HAP-1 (cell line): ENCODE data around the gene SMARCE1.

Source experiments
- DNase-seq, 2 experiments: peaks; one replicate each; pipeline ENCODE4 v3.0.0-alpha.2; 2016 to 2020; ENCODE audit warnings: low spot score in 2 of 2
- H3K27me3 ChIP-seq: fragments of 250-450 bp; sonication (Bioruptor Pico); 2 replicates; pipeline ENCODE4 v1.5.1; 2020; ENCODE audit warnings: low read depth, mild to moderate bottlenecking, moderate library complexity
- H3K36me3 ChIP-seq: fragments of 250-450 bp; sonication (Bioruptor Pico); replicated peaks from 2 replicates; pipeline ENCODE4 v1.5.1; 2020; ENCODE audit warnings: mild to moderate bottlenecking
- H3K4me1 ChIP-seq: fragments of 250-450 bp; sonication (Bioruptor Pico); 2 replicates; pipeline ENCODE4 v1.5.1; 2020; ENCODE audit warnings: mild to moderate bottlenecking
- H3K4me3 ChIP-seq: fragments of 250-450 bp; sonication (Bioruptor Pico); 2 replicates; pipeline ENCODE4 v1.5.1; 2020; ENCODE audit warnings: mild to moderate bottlenecking, moderate library complexity
- H3K9me3 ChIP-seq: fragments of 250-450 bp; sonication (Bioruptor Pico); 2 replicates; pipeline ENCODE4 v1.5.1; 2020; ENCODE audit warnings: mild to moderate bottlenecking, moderate library complexity
- in situ Hi-C: fragments of 300-500 bp; cut with MboI; formaldehyde crosslinking; loops from 3 replicates; pipeline ENCODE4 v1.14.3; 2020; ENCODE audit warnings: low sequenced_read_pairs, inconsistent platforms, mixed read lengths

Gene SMARCE1

DNA sequence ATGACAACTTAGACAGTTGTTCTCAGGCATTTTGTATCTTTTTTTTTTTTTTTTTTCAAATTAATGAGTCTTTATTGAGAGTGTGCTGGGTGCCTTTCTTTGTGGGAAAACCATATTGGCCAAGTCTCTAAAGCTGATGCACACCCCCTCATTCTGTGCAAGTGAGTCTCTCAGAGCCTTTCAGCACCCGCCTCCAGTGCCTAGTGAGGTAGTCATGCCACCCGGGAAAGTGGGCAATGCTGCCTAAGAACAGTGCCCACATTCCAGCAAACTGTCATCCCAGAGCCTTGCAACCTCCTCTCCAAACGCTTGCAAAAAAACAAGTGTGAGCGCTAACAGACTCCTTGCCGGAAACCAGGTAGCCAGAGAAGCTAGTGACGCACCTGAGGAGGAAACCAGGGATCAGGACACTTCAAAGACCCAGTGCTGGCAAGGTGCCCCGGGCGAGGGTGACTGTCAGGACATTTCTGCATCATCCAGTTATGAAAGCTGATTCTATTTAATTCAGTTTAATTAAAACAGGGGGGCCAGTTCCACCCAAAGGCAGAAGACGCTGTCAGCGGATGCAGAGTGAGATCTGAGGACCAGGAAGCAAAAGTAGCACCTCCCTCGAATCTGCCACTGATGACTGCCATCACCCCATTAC, 34.9 kb downstream of the SMARCE1 start:
- Histone ChIP-seq H3K27me3 (peaks cover 10% of the 10 kb centered on the region; the same call in 1 of the 2 replicates), H3K36me3 (no peaks in the 10 kb centered on the region), H3K4me3 (no peak overlapping the region), H3K9me3 (no peaks in the 10 kb centered on the region), H3K4me1 (no peaks in the 10 kb centered on the region)
- in situ Hi-C loops: loop anchor here (25.0 kb wide), 1 partner anchor 1050 kb away; no protein-coding TSS in a partner anchor
- no peak for DNase-seq

GRCh38 chr17:40611840-40612474, 35.7 kb downstream of the SMARCE1 start:
- Histone ChIP-seq H3K4me1 (no peaks in the 10 kb centered on the region), H3K4me3 (no peak overlapping the region), H3K27me3 (peaks cover 10% of the 10 kb centered on the region; the same call in 1 of the 2 replicates), H3K36me3 (no peaks in the 10 kb centered on the region), H3K9me3 (no peaks in the 10 kb centered on the region)
- in situ Hi-C loops: loop anchor here (25.0 kb wide), 1 partner anchor 1050 kb away; no protein-coding TSS in a partner anchor
- DNase-seq: no peak

GRCh38 chr17:40610359-40610758, 37.3 kb downstream of the SMARCE1 start:
- Histone ChIP-seq H3K36me3 (no peaks in the 10 kb centered on the region), H3K4me3 (no peak overlapping the region), H3K4me1 (no peaks in the 10 kb centered on the region), H3K9me3 (no peaks in the 10 kb centered on the region), H3K27me3 (peaks cover 10% of the 10 kb centered on the region; the same call in 1 of the 2 replicates)
- no peak for DNase-seq
- in situ Hi-C loops: loop anchor here (25.0 kb wide), 1 partner anchor 1052 kb away; no protein-coding TSS in a partner anchor

DNA sequence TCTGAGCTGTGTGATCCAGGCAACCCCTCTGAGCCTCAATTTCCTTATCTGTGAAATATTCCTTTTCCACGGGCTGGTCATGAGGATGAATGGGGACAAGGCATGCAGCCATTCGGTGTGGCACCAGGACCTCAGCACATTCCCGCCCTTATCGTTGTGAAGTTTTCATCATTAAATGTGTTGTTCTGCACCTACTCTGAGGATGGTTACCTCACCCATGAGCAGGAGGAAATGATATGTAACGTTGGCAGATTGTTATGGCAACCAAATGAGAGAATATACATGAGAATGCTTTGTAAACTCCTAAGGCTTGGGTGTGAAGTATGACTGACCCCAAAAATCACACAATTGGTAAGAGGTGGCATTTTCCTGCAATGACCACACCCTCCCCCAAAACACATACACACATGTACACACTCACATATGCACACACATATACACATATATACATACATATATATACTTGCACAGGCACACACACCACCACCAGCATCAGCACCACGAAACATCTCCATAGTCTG, 39.5 kb downstream of the SMARCE1 start:
- no peaks in the 10 kb centered on the region for H3K4me1 ChIP-seq
- H3K4me3 ChIP-seq: no peak overlapping the region
- no peak for DNase-seq
- in situ Hi-C loops: loop anchor here (25.0 kb wide), 1 partner anchor 1054 kb away; no protein-coding TSS in a partner anchor
- H3K36me3 ChIP-seq: no peaks in the 10 kb centered on the region
- H3K27me3 ChIP-seq: peaks cover 4% of the 10 kb centered on the region; the same call in 1 of the 2 replicates
- H3K9me3 ChIP-seq: no peaks in the 10 kb centered on the region

DNA sequence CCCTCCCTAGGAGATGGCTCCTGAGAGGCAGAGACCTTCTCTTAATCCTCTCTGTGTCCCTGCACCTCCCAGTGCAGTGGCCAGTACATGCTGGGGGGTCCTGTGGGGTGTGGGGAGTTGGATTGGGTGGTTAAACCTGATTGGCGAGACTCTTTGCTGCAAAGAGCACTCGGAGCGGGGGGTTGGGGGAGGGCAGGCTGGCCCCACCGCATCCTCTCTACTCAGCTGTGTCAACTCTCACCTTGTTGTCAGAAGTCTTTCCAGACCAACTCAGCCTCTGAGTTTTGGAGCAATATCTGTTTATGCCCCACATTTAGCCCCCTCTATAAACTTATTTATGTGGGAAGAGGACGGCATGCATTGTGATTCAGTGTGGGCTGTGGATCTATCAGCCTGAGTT, 40.0 kb downstream of the SMARCE1 start:
- Histone ChIP-seq H3K27me3 (no peaks in the 10 kb centered on the region; the same call in 1 of the 2 replicates), H3K9me3 (no peaks in the 10 kb centered on the region), H3K4me1 (no peaks in the 10 kb centered on the region), H3K36me3 (no peaks in the 10 kb centered on the region), H3K4me3 (no peak overlapping the region)
- no peak for DNase-seq
- in situ Hi-C loops: loop anchor here (25.0 kb wide), 1 partner anchor 1055 kb away; no protein-coding TSS in a partner anchor

GRCh38 chr17:40606548-40607353, 40.9 kb downstream of the SMARCE1 start:
- no peak for DNase-seq
- Histone ChIP-seq H3K4me3 (no peak overlapping the region), H3K9me3 (no peaks in the 10 kb centered on the region), H3K4me1 (no peaks in the 10 kb centered on the region), H3K36me3 (no peaks in the 10 kb centered on the region), H3K27me3 (no peaks in the 10 kb centered on the region; the same call in 1 of the 2 replicates)
- in situ Hi-C loops: loop anchor here (25.0 kb wide), 1 partner anchor 1056 kb away; no protein-coding TSS in a partner anchor

GRCh38 chr17:40605306-40605705, 42.3 kb downstream of the SMARCE1 start:
- no peak overlapping the region for H3K4me3 ChIP-seq
- H3K36me3 ChIP-seq: no peaks in the 10 kb centered on the region
- DNase-seq: no peak
- no peaks in the 10 kb centered on the region for H3K9me3 ChIP-seq
- no peaks in the 10 kb centered on the region for H3K4me1 ChIP-seq
- H3K27me3 ChIP-seq: no peaks in the 10 kb centered on the region; the same call in 1 of the 2 replicates
- in situ Hi-C loops: loop anchor here (25.0 kb wide), 1 partner anchor 1057 kb away; no protein-coding TSS in a partner anchor

DNA sequence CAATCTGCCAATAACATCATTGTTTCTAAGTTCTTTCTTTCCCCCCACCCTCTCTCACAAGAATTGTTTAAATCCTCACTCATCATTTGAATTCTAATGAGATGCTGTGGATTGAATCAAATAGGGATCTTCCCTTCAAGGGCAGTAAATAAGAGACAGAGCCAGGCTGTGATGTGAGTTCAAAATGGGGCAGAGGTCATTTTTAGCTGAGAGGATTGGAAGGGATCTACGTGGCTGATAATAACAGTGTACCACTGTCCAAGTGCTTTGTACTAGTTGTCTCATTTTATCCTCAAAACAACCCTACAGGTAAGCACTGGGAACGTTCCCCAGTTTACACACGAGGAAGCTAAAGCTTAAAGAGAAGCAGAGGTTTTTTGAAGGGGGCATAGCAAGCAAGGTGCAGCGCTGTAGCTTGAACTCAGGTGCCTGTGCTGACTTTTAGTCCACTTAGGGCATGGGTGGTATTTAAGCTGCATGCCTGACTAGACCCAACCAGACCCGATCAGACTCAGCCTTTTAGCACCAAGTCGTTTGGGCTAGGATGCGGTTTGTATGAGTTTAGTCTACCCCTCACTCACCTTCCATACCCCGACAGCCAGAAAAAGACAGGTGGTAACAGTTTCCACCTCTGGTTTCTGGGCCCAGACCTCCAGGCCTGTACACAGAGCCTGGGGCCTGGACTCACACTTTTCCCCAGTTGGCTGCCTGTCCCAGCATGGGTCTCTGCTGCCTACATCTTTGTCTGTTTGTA, 43.1 kb downstream of the SMARCE1 start:
- no peak for DNase-seq
- in situ Hi-C loops: loop anchor here (25.0 kb wide), 1 partner anchor 1058 kb away; no protein-coding TSS in a partner anchor
- H3K36me3 ChIP-seq: no peaks in the 10 kb centered on the region
- no peaks in the 10 kb centered on the region for H3K9me3 ChIP-seq
- H3K4me1 ChIP-seq: no peaks in the 10 kb centered on the region
- H3K4me3 ChIP-seq: no peak overlapping the region
- no peaks in the 10 kb centered on the region for H3K27me3 ChIP-seq

DNA sequence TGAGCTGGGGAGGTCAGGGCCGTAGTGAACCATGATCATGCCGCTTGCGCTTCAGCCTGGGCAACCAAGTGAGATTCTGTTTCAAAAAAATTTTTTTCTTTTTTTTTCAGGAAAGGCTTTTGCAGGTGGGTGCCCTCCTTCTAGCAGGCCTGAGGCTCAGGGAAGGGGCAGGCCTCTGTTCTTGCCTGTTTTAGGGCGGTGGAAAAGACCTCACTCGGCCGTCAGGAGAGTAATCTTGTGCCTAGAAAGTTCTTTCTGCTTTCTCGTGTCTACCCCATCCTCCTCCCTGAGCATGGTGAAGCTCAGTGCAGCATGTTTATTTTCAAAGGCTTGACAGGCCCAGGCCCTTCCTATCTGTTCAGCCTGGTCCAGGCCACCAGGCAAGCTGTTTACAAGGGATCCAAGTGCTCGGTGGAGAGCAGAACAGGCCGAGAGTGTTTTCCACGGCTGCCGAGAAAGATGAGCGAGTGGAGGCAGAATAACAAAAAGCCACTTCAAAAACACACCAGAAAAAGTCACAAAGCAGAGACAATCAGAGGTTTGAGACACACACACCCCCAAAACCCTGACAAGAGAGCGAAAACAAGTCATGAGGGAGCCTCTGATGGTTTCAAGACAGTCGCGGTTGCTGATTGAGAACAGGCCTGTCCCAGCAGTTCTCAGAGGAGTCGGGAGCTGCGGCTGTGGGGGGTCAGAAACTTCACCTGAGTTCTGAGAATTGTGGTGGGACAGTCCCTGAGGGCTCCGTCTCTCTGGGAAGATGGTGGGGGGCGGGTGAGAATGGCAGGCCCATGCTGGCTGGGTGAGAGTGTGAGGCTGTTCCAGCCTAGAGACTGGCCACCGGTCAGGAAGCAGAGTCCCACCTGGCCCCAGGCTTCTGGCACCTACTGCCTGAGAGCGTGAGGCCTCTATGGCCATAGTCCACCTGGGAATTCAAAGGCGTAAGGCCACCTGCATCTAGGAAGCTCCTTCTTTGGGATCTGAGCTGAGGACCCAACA, 44.9 kb downstream of the SMARCE1 start:
- no peaks in the 10 kb centered on the region for H3K9me3 ChIP-seq
- no peak overlapping the region for H3K4me3 ChIP-seq
- no peak for DNase-seq
- no peaks in the 10 kb centered on the region for H3K27me3 ChIP-seq
- H3K36me3 ChIP-seq: no peaks in the 10 kb centered on the region
- H3K4me1 ChIP-seq: no peaks in the 10 kb centered on the region
- in situ Hi-C loops: loop anchor here (25.0 kb wide), 1 partner anchor 1060 kb away; no protein-coding TSS in a partner anchor

GRCh38 chr17:40600486-40601046, 47.1 kb downstream of the SMARCE1 start:
- H3K36me3 ChIP-seq: no peaks in the 10 kb centered on the region
- DNase-seq: no peak
- in situ Hi-C loops: loop anchor here (25.0 kb wide), 1 partner anchor 1062 kb away; no protein-coding TSS in a partner anchor
- no peaks in the 10 kb centered on the region for H3K9me3 ChIP-seq
- H3K27me3 ChIP-seq: no peaks in the 10 kb centered on the region
- H3K4me1 ChIP-seq: no peaks in the 10 kb centered on the region
- H3K4me3 ChIP-seq: no peak overlapping the region

- no peak for DNase-seq
- in situ Hi-C loops: no loop called here
- Histone ChIP-seq H3K27me3 (no peaks in the 10 kb centered on the region), H3K4me3 (no peak overlapping the region), H3K9me3 (no peaks in the 10 kb centered on the region), H3K36me3 (no peaks in the 10 kb centered on the region), H3K4me1 (no peaks in the 10 kb centered on the region)
Observed at GRCh38 chr17:40599468-40599763, 48.2 kb downstream of the SMARCE1 start.
